Lower leg skin (tissue), 3 donors: ENCODE data around the gene USP20.

Experiments used
- POLR2A ChIP-seq, 2 donors: fragments of 450-650 bp; IDR thresholded peaks; one replicate each; pipeline ENCODE4 v1.6.1; 2016 to 2017; ENCODE audit warnings: antibody characterized with exemption in 2 of 2, mild to moderate bottlenecking in 1 of 2, moderate library complexity in 1 of 2
- TF ChIP-seq, protein P1 (sequence below), 3 donors: fragments of 450-650 bp; IDR thresholded peaks; one replicate each; pipeline ENCODE4 v1.5.1; 2016; ENCODE audit warnings: antibody characterized with exemption in 3 of 3, mild to moderate bottlenecking in 3 of 3, moderate library complexity in 2 of 3

DNA sequence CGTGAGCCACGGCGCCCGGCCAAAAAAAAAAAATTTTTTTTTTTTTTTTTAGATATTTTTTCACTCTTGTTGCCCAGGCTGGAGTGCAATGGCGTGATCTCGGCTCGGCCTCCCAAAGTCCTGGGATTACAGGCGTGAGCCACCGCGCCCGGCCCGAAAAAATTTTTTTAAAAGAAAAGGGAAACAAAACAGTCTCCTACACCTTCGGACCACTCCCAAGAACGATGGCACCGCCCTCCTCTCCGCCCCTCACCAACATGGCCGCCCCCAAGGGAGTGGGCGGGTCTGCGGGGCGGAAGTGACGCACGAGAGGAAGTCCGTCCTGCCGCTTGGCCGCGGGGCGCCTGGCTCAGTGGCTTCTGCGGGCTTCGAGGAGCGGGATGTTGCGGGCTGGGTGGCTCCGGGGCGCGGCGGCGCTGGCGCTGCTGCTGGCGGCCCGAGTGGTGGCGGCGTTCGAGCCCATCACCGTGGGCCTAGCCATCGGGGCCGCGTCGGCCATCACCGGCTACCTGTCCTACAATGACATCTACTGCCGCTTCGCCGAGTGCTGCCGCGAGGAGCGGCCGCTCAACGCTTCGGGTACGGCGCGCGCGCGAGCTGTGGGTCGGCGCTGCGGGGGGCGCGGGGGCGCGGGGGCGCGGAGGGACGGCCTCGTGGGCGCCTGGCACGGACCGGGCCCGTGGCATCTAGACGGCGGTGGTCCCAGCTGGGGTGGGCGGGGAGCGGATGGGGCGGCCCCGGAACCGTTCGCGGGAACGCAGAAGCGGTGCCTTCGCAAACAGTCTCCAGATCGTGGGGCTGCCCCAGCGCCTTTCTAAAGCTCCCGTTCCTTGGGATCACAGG, 32.2 kb upstream of the USP20 start, which contains the start of gene TOR1B:
- TF ChIP-seq, protein P1, sequence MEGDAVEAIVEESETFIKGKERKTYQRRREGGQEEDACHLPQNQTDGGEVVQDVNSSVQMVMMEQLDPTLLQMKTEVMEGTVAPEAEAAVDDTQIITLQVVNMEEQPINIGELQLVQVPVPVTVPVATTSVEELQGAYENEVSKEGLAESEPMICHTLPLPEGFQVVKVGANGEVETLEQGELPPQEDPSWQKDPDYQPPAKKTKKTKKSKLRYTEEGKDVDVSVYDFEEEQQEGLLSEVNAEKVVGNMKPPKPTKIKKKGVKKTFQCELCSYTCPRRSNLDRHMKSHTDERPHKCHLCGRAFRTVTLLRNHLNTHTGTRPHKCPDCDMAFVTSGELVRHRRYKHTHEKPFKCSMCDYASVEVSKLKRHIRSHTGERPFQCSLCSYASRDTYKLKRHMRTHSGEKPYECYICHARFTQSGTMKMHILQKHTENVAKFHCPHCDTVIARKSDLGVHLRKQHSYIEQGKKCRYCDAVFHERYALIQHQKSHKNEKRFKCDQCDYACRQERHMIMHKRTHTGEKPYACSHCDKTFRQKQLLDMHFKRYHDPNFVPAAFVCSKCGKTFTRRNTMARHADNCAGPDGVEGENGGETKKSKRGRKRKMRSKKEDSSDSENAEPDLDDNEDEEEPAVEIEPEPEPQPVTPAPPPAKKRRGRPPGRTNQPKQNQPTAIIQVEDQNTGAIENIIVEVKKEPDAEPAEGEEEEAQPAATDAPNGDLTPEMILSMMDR (IDR thresholded peaks at IDR 0.05): no peak
- TF ChIP-seq POLR2A (IDR thresholded peaks at IDR 0.05): no peak
